GM18858 (cell line): ENCODE measurements around the gene GPX5.
"Not testable (repeated sequence)": the region's sequence is repeated elsewhere in the genome, so short reads cannot be mapped to it uniquely, and the experiment has no call there.

ENCODE experiments used
- ATAC-seq: cut with Tn5 transposase; IDR thresholded peaks from one replicate; pipeline ENCODE4 v1.9.1; 2021; ENCODE audit not compliant: unreplicated experiment

Gene GPX5

GRCh38 chr6:28511628-28512300 is 13.9 kb upstream of the GPX5 start:
- ATAC-seq = no peak

- not testable (repeated sequence) for ATAC-seq
These were observed 13.3 kb upstream of the GPX5 start for GRCh38 chr6:28512387-28512786.

GRCh38 chr6:28515676-28516075 is 10.0 kb upstream of the GPX5 start, which contains the start of gene GPX6:
TSS of gene GPX6 (minus strand) at chr6:28515793. CDS start at chr6:28515743, 50 bp downstream.
- no peak for ATAC-seq

- ATAC-seq = no peak
These were observed 7.7 kb upstream of the GPX5 start for GRCh38 chr6:28517964-28518363.

- ATAC-seq = no peak
These were observed 3.0 kb upstream of the GPX5 start for GRCh38 chr6:28522594-28523240.

GRCh38 chr6:28523241-28523622 is 2.4 kb upstream of the GPX5 start:
- no peak for ATAC-seq

- ATAC-seq = no peak
These were observed 5.1 kb downstream of the GPX5 start for GRCh38 chr6:28530777-28531176.

GRCh38 chr6:28531479-28532128 is 5.9 kb downstream of the GPX5 start:
- no peak for ATAC-seq

- no peak for ATAC-seq
These were observed 8.6 kb downstream of the GPX5 start for GRCh38 chr6:28534306-28534705.

GRCh38 chr6:28534875-28535274 is 9.2 kb downstream of the GPX5 start:
- ATAC-seq = no peak

- no peak for ATAC-seq
These were observed 11.4 kb downstream of the GPX5 start for GRCh38 chr6:28537065-28537464.

- no peak for ATAC-seq
These were observed 11.9 kb downstream of the GPX5 start for GRCh38 chr6:28537509-28538140.

GRCh38 chr6:28541996-28542395 is 16.3 kb downstream of the GPX5 start:
- no peak for ATAC-seq

- ATAC-seq = no peak
These were observed 17.0 kb downstream of the GPX5 start for GRCh38 chr6:28542440-28543296.

- ATAC-seq = no peak
These were observed 18.2 kb downstream of the GPX5 start for GRCh38 chr6:28543651-28544610.

GRCh38 chr6:28545955-28546354 is 20.3 kb downstream of the GPX5 start:
- no peak for ATAC-seq

GRCh38 chr6:28547003-28547402 is 21.3 kb downstream of the GPX5 start:
- not testable (repeated sequence) for ATAC-seq

GRCh38 chr6:28551891-28552666 is 26.4 kb downstream of the GPX5 start:
- ATAC-seq = no peak
